ENCODE measurements around the gene FNIP1. TPM values are rescaled to one million over a fixed set of nuclear protein-coding genes. Genes with fewer than 3 reads are reported as not detected.

Gene FNIP1
- polyA plus RNA-seq, 1 experiment: 15.8 TPM

DNA sequence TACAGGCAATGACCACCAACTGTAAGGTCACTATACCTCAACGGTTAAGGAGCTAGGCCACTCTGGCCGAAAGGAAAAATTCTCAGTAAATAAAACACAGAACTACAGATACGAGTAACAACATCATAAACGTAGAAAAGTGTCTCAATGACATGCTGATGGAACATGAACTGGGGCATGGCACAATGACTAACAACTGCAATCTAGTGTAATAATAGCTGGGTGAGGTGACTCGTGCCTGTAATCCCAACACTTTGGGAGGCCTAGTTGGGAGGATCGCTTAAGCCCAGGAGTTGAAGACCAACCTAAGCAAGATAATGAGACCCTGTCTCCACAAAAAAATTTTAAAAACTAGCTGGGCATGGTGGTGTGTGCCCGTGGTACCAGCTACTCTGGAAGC, 152.0 kb downstream of the FNIP1 start:
- Histone ChIP-seq H3K27ac (ENCODE audit: low read depth, low read length) (no peak overlapping the region), H3K9me3 (ENCODE audit: control insufficient read depth, insufficient read depth, low read length) (no peaks in the 10 kb centered on the region), H3K27me3 (ENCODE audit: control insufficient read depth, insufficient read depth, low read length) (no peaks in the 10 kb centered on the region), H3K4me3 (ENCODE audit: low read depth, low read length) (no peak overlapping the region)
- TF ChIP-seq, protein P1, sequence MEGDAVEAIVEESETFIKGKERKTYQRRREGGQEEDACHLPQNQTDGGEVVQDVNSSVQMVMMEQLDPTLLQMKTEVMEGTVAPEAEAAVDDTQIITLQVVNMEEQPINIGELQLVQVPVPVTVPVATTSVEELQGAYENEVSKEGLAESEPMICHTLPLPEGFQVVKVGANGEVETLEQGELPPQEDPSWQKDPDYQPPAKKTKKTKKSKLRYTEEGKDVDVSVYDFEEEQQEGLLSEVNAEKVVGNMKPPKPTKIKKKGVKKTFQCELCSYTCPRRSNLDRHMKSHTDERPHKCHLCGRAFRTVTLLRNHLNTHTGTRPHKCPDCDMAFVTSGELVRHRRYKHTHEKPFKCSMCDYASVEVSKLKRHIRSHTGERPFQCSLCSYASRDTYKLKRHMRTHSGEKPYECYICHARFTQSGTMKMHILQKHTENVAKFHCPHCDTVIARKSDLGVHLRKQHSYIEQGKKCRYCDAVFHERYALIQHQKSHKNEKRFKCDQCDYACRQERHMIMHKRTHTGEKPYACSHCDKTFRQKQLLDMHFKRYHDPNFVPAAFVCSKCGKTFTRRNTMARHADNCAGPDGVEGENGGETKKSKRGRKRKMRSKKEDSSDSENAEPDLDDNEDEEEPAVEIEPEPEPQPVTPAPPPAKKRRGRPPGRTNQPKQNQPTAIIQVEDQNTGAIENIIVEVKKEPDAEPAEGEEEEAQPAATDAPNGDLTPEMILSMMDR (IDR thresholded peaks at IDR 0.05; ENCODE audit: low read depth, low read length): no peak
- no peak for DNase-seq (ENCODE audit: low read depth, low spot score)
- CTCF ChIA-PET: no interaction called here
- POLR2A ChIA-PET: interaction anchor here (0.7 kb wide), 1 partner anchor 93 kb away, joined by 3 read pairs; no protein-coding TSS in a partner anchor

DNA sequence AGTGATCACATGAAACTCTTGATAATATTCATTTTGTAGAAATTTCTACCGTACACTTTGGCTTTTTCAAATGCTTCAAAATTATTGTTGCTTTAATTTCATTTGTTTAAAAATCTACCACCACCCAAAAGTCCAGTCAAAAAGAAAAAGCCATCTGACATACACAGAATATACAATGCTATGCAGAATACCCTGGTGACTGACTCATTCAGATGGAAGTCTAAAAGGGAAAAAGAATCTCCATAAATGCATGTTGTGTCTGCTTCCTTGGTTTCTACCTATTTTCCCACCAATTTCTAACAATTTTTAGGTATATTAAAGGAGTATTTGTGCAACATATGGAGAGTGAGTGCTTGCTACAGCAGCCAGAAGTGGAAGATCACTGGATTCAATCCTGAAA, 152.4 kb downstream of the FNIP1 start:
- no peak overlapping the region for H3K27ac ChIP-seq (ENCODE audit: low read depth, low read length)

GRCh38 chr5:131641494-131641893, 155.3 kb downstream of the FNIP1 start:
- H3K9me3 ChIP-seq (ENCODE audit: control insufficient read depth, insufficient read depth, low read length): no peaks in the 10 kb centered on the region
- no peaks in the 10 kb centered on the region for H3K27me3 ChIP-seq (ENCODE audit: control insufficient read depth, insufficient read depth, low read length)
- no peak for DNase-seq (ENCODE audit: low read depth, low spot score)
- ChIA-PET POLR2A (interaction anchor here (0.7 kb wide), 1 partner anchor 495 kb away, joined by 3 read pairs; no protein-coding TSS in a partner anchor), CTCF (no interaction called here)
- TF ChIP-seq, protein P1 (IDR thresholded peaks at IDR 0.05; ENCODE audit: low read depth, low read length): no peak
- no peak overlapping the region for H3K27ac ChIP-seq (ENCODE audit: low read depth, low read length)
- H3K4me3 ChIP-seq (ENCODE audit: low read depth, low read length): no peak overlapping the region

More for the DNA sequence above, 152.4 kb downstream of the FNIP1 start:
- ChIA-PET POLR2A (no interaction called here), CTCF (no interaction called here)
- TF ChIP-seq, protein P1 (IDR thresholded peaks at IDR 0.05; ENCODE audit: low read depth, low read length): no peak
- no peak overlapping the region for H3K4me3 ChIP-seq (ENCODE audit: low read depth, low read length)
- no peaks in the 10 kb centered on the region for H3K9me3 ChIP-seq (ENCODE audit: control insufficient read depth, insufficient read depth, low read length)
- no peak for DNase-seq (ENCODE audit: low read depth, low spot score)
- no peaks in the 10 kb centered on the region for H3K27me3 ChIP-seq (ENCODE audit: control insufficient read depth, insufficient read depth, low read length)

DNA sequence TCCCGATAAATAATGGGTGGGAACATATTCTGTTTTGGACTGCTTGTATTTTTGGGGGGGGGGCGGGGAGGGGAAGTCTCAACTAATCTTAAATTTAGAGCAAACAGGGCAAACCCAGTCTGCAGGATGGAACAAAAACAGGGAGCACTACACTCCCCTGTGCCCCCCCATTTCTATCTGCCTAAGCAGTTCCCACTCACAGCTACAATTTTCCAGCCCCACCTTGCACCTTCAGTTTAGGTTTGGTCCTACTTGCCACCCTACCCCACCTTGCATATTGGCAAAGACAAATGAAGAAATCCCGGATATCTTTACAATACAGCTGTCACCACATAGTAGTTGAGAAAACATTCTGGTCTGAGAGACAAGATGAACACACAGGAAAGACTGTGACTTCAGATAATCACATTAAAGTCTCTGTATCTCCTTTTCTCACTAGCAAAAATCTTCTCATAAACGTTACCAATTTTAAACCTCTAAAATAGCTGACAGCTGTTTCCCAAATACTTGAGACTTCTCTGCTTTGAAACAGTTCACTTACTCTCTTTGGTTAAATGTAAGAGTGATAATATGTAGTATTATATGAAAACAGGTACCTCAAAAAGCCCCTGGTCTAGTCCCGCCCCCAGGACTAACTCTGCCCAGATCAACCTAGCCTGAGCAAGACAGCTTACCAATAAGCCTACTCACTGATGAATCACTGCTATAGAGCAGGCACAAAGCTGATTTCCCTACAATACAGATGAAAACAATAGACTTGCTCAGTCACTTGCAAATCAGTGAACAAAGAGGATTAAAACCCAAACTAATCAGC, 156.6 kb downstream of the FNIP1 start:
- CTCF ChIA-PET: interaction anchor here (2.2 kb wide), 2 partner anchors 16 to 51 kb away, joined by 6 to 10 read pairs; no protein-coding TSS in a partner anchor
- H3K27me3 ChIP-seq (ENCODE audit: control insufficient read depth, insufficient read depth, low read length): no peaks in the 10 kb centered on the region
- H3K27ac ChIP-seq (ENCODE audit: low read depth, low read length): no peak overlapping the region
- POLR2A ChIA-PET: interaction anchor here (1.4 kb wide), 1 partner anchor 32 kb away, joined by 3 read pairs; no protein-coding TSS in a partner anchor
- H3K4me3 ChIP-seq (ENCODE audit: low read depth, low read length): no peak overlapping the region
- no peaks in the 10 kb centered on the region for H3K9me3 ChIP-seq (ENCODE audit: control insufficient read depth, insufficient read depth, low read length)
- no peak for DNase-seq (ENCODE audit: low read depth, low spot score)
- TF ChIP-seq, protein P1 (IDR thresholded peaks at IDR 0.05; ENCODE audit: low read depth, low read length): no peak

DNA sequence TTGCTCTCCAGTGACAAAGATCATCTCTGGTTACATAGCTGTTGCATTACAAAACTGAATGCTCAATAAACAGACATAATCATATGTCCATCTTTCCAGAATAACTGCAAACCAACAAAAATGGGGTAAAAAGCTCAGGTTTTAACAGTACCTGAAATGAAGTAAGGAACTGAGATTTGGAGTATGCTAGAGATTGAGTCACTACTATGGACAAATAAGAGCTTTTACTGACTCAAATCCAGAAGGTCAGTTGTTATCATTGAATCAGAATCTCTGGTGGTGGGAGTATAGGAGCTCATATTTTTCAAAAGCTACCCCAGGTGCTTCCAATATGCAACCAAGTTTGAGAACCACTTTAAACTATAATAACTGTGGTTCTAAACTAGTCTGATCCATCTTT, 157.7 kb downstream of the FNIP1 start:
- TF ChIP-seq, protein P1 (IDR thresholded peaks at IDR 0.05; ENCODE audit: low read depth, low read length): no peak
- peaks cover 4% of the 10 kb centered on the region; the same call in 1 of the 2 replicates for H3K9me3 ChIP-seq (ENCODE audit: control insufficient read depth, insufficient read depth, low read length)
- H3K27ac ChIP-seq (ENCODE audit: low read depth, low read length): no peak overlapping the region
- CTCF ChIA-PET: interaction anchor here (2.2 kb wide), 2 partner anchors 17 to 50 kb away, joined by 6 to 10 read pairs; no protein-coding TSS in a partner anchor
- H3K27me3 ChIP-seq (ENCODE audit: control insufficient read depth, insufficient read depth, low read length): no peaks in the 10 kb centered on the region
- POLR2A ChIA-PET: interaction anchor here (0.6 to 1.1 kb wide), 2 partner anchors 19 to 24 kb away, joined by 3 read pairs; no protein-coding TSS in a partner anchor
- no peak overlapping the region for H3K4me3 ChIP-seq (ENCODE audit: low read depth, low read length)
- DNase-seq (ENCODE audit: low read depth, low spot score): no peak

Data from AG04450 (cell line).